ENCODE results near the gene CCT7.

DNA sequence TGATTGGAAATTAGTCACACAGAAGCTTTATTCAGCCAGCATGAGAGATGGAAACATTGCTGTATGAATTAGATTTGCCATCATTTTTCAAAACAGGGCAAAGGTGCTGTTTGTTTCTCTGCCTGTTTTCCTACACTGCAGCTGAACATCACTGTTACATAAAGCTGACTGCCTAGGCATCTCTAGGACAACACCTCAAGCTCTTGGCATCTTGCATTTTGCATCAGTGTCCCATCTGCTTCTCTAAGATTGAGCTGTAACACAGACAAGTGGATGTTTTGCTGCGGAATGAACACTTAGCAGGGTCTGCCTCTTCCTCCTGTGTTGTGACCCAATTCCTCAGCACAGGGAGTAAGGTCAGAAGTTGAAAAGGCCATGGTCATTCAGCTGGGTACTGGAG lies 4.9 kb downstream of the CCT7 start:
- no peak for TF ChIP-seq CTCF (IDR thresholded peaks at IDR 0.05)
- no peak for TF ChIP-seq EZH2 (IDR thresholded peaks at IDR 0.05; ENCODE audit: borderline replicate concordance, insufficient read depth, low read depth, low read length, poor library complexity, severe bottlenecking)
